GM12872 (cell line): Measurements from ENCODE around the gene TGDS.

ENCODE experiments used
- TF ChIP-seq, protein P1 (sequence below): IDR thresholded peaks from 3 replicates; pipeline ENCODE4 v1.5.1; 2011; ENCODE audit warnings: low read depth, mild to moderate bottlenecking, low read length, moderate library complexity; ENCODE audit not compliant: insufficient read depth

The TGDS gene

DNA sequence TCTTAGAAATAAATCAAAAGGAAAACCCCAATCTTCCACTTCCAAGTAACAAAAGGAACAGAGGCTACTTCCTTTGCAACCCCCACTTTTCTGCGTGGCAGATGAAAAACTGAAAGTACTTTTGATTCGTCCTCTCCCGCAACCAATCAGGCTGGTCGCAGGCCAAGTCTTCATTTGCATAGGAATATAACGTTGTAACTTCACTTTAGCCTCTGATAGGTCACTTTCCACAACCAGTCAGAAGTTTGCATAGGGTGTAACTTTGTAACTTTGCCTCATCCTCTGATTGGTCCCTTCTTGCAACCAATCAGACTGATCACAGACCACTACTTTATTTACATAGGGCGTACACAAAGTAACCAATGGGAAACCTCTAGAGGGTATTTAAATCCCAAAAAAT is 37.2 kb downstream of the TGDS start:
- TF ChIP-seq, protein P1, sequence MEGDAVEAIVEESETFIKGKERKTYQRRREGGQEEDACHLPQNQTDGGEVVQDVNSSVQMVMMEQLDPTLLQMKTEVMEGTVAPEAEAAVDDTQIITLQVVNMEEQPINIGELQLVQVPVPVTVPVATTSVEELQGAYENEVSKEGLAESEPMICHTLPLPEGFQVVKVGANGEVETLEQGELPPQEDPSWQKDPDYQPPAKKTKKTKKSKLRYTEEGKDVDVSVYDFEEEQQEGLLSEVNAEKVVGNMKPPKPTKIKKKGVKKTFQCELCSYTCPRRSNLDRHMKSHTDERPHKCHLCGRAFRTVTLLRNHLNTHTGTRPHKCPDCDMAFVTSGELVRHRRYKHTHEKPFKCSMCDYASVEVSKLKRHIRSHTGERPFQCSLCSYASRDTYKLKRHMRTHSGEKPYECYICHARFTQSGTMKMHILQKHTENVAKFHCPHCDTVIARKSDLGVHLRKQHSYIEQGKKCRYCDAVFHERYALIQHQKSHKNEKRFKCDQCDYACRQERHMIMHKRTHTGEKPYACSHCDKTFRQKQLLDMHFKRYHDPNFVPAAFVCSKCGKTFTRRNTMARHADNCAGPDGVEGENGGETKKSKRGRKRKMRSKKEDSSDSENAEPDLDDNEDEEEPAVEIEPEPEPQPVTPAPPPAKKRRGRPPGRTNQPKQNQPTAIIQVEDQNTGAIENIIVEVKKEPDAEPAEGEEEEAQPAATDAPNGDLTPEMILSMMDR, result no peak

DNA sequence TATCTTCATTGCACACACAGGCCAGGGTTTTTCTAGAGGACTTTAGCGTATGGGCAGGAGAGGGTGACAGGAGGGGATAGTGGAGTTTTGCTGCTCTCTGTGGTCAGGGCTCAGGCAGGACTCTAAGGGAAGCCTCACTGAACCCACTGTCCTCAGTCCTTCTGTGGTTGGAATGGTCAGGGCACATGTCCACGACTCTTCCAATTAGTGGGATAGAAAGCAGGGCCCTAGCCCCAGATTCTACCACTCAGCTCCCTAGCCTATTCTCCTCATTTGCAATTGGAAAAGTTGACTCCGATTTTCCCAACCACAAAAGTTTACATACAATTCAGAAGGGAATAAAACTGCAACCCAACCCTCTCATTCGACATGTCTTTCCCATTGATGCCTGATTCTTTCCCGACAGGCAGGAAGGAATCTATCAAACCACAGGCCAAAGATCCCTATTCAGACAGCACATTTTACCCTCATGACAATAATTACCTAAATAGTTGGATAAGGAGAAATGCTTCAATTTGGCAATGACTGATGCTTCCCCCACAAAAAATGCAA is 38.2 kb downstream of the TGDS start:
- TF ChIP-seq, protein P1, result no peak

DNA sequence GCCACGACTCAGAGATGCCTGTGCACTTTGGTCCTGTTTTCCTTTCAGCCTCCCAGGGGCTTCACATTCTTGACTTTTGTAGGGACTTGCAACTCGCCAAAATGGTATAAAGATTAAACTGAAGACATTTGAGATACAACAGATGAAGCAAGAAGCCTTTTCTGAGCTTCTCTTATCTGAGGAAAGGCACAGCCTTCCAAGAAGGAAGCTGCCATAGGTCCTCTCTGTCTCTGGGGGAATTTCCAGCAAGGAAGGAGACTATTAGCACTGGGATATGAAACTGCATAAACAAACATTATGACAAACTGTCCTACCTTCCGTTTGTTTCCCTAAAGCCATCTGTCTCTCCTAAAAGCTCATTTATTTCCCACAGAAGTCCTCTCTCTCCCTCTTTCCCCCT is 39.3 kb downstream of the TGDS start:
- TF ChIP-seq, protein P1, result no peak

DNA sequence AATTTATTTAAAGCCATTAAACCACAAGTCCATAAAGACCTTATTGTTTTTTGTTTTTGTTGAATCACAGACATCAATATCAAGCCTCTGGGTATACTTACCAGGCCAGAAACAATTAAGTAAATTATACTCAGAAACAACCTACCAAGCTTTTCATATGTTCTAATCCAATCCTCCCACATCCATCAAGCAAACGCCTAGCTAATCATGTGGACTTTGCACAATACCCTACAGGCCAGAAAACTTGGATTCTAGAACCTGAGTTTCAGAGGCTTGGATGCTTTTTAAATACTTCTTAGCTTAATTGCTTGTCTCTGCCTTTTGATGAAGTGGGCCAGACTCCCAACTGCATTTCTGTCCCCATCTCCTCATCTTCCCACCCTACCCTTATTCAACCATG is 39.9 kb downstream of the TGDS start:
- TF ChIP-seq, protein P1, result no peak

DNA sequence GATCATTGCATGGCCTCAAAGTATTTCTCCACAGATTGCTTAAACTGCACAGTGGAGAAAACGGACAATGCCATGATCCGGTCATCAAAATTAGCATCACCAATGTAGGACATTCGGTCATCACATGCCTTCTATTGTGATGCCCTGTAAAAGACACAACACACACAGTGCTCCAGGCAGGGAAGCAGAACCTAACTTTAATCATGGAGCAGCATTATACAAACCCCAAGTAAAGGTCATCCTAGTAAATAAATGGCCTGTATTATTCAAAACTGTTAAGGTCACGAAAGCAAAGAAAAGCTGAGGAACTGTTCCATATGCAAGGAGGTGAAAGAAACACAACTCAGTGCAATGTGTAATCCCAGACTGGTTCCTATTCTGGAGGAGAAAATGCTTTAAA is 42.2 kb downstream of the TGDS start:
- TF ChIP-seq, protein P1, result no peak

DNA sequence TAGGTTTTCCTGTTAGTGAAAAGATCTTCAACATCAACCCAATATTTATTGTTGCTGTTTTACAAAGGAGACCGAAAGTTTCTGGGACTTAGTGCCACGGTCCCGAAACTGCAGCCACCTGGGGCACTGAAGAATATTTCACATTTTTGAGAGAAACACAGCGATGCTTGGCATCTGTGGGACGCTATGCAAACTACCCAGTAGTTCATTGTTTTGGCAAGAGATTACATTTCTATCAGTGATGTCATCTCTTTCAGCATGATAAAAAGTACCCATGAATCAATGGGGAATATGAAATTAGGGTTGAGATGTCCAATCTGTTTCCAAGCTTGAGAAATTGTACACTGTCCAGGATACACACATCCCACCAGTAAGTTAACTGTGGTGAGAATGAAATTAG is 43.9 kb downstream of the TGDS start:
- TF ChIP-seq, protein P1, result no peak

DNA sequence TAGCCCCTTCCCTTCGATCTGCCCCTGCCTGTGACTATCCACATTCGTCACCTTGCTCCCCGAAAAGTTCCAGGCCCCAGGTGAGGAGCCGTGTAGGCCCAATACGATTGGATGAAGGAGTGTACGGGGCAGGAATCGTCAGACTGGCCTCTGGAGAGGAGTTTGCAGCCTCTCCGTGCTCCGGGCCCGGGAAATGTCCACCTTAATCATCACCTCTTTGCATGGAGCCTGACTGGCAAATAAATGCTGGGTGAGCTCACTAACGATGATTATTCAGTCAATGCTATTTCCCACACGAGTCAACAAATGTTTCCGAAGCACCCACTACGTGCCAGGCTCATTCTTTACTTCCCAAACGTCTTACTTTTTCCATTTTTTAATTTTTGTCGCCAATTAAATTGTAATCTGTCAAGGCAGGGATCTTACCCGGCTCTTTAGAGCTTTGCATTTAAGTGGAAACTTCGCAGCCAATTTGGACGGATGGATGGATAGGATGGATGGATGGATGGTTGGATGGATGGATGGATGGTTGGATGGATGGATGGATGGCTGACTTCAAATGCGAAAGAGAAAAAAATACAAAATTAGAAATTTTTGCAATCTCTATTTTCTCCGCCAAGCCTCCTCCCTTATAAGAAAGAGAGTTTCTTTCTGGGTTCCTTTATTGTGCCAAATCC is 45.8 kb downstream of the TGDS start:
- TF ChIP-seq, protein P1, result no peak
